ENCODE measurements around the gene MGAT5. TPM values are rescaled to one million over a fixed set of nuclear protein-coding genes. Genes with fewer than 3 reads are reported as not detected.

The MGAT5 gene
- total RNA-seq, 4 donors from 2014 or later, result 10.3 to 53.2 (median 27.0) TPM

DNA sequence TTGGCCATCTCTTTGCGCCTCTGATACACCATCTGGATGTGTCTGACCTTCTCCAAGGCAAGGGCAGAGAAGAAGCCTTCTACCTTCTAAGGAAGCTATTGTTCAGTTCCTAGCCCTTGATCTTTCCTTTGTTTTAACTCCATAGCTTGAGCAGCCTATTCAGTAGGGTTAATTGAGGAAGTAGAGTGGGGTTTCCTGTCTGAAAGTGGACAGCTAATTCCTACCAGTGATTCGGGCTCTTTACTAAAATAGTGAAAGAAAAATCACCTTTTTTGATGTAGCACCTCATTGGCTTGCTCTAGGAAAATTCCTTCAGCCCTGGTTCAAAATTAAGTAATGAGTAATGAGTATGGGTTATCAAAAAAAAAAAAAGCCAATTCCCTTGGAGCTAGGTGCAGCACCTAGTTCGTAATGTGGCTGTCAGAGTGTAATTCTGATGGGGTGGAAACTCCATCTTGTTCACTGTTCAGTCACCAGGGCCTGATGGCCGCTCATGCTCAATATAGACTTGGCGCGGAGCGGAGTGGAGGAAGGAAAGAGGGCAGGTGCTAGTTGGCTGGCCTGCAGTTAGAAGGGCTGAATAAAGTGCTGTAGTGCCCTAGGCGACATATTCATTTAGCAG lies 2.9 kb upstream of the MGAT5 start:
- TF ChIP-seq, protein P1, sequence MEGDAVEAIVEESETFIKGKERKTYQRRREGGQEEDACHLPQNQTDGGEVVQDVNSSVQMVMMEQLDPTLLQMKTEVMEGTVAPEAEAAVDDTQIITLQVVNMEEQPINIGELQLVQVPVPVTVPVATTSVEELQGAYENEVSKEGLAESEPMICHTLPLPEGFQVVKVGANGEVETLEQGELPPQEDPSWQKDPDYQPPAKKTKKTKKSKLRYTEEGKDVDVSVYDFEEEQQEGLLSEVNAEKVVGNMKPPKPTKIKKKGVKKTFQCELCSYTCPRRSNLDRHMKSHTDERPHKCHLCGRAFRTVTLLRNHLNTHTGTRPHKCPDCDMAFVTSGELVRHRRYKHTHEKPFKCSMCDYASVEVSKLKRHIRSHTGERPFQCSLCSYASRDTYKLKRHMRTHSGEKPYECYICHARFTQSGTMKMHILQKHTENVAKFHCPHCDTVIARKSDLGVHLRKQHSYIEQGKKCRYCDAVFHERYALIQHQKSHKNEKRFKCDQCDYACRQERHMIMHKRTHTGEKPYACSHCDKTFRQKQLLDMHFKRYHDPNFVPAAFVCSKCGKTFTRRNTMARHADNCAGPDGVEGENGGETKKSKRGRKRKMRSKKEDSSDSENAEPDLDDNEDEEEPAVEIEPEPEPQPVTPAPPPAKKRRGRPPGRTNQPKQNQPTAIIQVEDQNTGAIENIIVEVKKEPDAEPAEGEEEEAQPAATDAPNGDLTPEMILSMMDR (IDR thresholded peaks at IDR 0.05), result no peak
- TF ChIP-seq POLR2A (IDR thresholded peaks at IDR 0.05), result no peak

DNA sequence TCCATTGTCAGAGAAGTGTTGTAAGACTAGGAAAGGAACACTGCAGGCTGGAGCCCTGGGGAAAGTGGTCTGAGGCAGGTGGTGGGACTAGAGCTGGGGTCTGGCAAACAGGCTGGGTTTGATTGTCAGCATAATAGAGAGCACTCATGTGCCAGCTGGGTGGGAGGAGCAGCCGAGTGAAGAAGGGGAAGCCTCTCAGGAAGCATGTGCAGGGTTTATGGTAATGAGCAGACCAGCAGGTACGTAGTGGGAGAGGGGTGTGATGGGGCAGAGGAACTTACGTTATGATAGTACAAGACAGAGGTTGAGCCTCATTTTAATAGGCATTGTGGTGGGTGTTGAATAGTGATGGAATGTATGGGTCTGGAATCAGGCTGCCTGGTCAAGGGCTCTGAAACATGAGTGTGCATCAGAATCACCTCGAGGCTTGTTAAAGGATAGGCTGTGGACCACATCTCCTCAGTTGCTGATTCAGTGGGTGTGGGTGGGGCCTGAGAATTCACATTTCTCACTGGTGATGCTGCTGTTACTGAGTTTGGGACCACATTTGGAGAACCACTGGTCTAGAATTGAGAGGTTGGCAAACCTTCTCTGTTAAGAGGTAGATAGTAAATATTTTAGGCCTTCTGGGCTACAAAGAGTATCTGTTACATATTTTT lies 1.7 kb upstream of the MGAT5 start:
- intact Hi-C loops (cut with DNase I; ENCODE audit: low total_unique reads), result no loop called here
- H3K27ac ChIP-seq, result no peak overlapping the region
- no peaks in the 10 kb centered on the region for H3K9me3 ChIP-seq
- H3K4me3 ChIP-seq, result no peak overlapping the region
- H3K4me1 ChIP-seq, result no peaks in the 10 kb centered on the region
- no peaks in the 10 kb centered on the region for H3K36me3 ChIP-seq
- H3K27me3 ChIP-seq, result no peaks in the 10 kb centered on the region
- DNase-seq, result no peak
- TF ChIP-seq, protein P1 (IDR thresholded peaks at IDR 0.05), result no peak
- no peak for TF ChIP-seq POLR2A (IDR thresholded peaks at IDR 0.05)

More for the DNA sequence above, 2.9 kb upstream of the MGAT5 start:
- no peak for DNase-seq
- Histone ChIP-seq H3K4me3 (no peak overlapping the region), H3K27me3 (no peaks in the 10 kb centered on the region), H3K36me3 (no peaks in the 10 kb centered on the region), H3K4me1 (no peaks in the 10 kb centered on the region), H3K27ac (no peak overlapping the region), H3K9me3 (no peaks in the 10 kb centered on the region)
- intact Hi-C loops (cut with DNase I; ENCODE audit: low total_unique reads), result no loop called here

DNA sequence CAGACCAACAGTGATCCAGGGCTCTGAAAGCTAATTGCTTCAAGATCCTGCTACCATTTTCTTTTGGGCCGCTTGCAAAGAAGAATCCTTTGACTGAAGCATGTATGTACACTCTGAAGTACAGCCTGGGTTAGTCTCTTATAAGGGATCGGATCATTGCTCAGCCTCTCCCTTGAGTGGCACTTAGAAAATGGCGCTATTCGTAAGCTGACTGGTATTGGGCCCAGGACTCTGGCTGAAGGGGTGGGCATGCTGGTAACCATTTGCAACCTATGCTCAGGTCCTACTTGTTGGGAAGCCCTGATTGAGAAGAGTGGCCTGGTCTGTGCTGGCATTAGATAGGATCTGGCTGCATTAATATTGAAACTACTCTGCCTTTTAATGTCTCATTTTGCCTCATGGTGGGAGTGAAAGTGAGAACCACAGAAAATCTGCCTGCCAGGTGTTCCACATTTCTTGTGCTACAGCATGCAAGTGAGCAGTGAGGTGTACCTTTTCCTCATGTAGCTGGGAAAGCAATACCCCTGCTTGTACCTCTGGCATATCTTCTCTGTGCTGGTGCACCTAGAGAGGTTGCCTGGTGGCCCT lies 661 bp upstream of the MGAT5 start:
- Histone ChIP-seq H3K36me3 (no peaks in the 10 kb centered on the region), H3K4me3 (no peak overlapping the region), H3K27me3 (no peaks in the 10 kb centered on the region), H3K4me1 (no peaks in the 10 kb centered on the region), H3K9me3 (no peaks in the 10 kb centered on the region), H3K27ac (no peak overlapping the region)
- intact Hi-C loops (cut with DNase I; ENCODE audit: low total_unique reads), result no loop called here
- no peak for TF ChIP-seq POLR2A (IDR thresholded peaks at IDR 0.05)
- TF ChIP-seq, protein P1 (IDR thresholded peaks at IDR 0.05), result no peak
- no peak for DNase-seq

DNA sequence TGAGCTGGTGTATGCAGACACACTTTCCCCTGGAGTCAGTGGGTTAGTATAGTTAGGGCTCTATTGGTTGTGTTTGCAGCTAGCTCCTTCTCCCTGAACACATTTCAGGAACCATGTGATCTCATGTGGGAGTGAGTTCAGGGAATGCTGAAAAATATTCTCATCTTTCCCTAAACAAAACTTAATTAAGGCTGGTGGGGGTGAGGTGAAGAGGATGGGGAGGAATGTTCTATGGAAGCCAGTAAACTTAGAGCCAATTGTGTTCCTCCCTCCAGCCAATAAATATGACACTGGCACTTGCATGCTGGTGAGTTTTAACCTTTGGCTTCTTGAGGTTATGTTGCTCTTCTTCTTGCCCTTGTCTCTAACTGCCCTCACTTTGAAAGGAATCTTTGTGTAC lies 952 bp downstream of the MGAT5 start:
- Histone ChIP-seq H3K4me1 (no peaks in the 10 kb centered on the region), H3K27me3 (no peaks in the 10 kb centered on the region), H3K27ac (no peak overlapping the region), H3K4me3 (no peak overlapping the region), H3K9me3 (no peaks in the 10 kb centered on the region), H3K36me3 (no peaks in the 10 kb centered on the region)
- no peak for TF ChIP-seq POLR2A (IDR thresholded peaks at IDR 0.05)
- TF ChIP-seq, protein P1 (IDR thresholded peaks at IDR 0.05), result no peak
- no peak for DNase-seq
- intact Hi-C loops (cut with DNase I; ENCODE audit: low total_unique reads), result no loop called here

DNA sequence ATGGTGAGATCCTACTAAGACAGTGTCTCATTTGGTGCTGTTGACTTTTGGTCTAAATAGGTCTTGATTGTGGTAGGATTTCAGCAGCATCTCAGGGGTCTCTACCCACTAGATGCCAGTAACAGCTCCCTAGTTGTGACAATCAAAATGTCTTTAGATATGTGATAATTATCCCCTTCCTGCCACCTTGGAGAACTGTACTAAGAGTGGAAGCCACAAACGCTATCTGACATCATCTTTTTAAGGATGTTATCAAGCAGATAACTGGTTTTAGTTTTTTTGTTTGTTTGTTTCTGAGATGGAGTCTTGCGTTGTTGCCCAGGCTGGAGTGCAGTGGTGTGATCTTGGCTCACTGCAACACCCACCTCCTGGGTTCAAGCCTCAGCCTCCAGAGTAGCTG lies 3.1 kb downstream of the MGAT5 start:
- H3K36me3 ChIP-seq, result no peaks in the 10 kb centered on the region
- no peaks in the 10 kb centered on the region for H3K4me1 ChIP-seq
- no peak for DNase-seq
- no peak overlapping the region for H3K27ac ChIP-seq
- H3K4me3 ChIP-seq, result no peak overlapping the region
- intact Hi-C loops (cut with DNase I; ENCODE audit: low total_unique reads), result no loop called here
- TF ChIP-seq, protein P1 (IDR thresholded peaks at IDR 0.05), result no peak
- TF ChIP-seq POLR2A (IDR thresholded peaks at IDR 0.05), result no peak
- no peaks in the 10 kb centered on the region for H3K27me3 ChIP-seq
- no peaks in the 10 kb centered on the region for H3K9me3 ChIP-seq

Data from uterus (tissue), 4 donors.